K562 (cell line): Measurements from ENCODE around the gene ITSN1. TPM values are rescaled to one million over a fixed set of nuclear protein-coding genes. Genes with fewer than 3 reads are reported as not detected.

Experiments used
- ASH1L ChIP-seq: fragments of 450-650 bp; IDR thresholded peaks from 2 replicates; pipeline ENCODE4 v1.6.1; 2018; ENCODE audit warnings: borderline replicate concordance, mild to moderate bottlenecking, low read depth; ENCODE audit not compliant: partially characterized antibody
- ATF4 ChIP-seq: fragments of 450-650 bp; formaldehyde crosslinking; IDR thresholded peaks from 2 replicates; pipeline ENCODE4 v1.4.0; 2022; ENCODE audit warnings: mild to moderate bottlenecking, moderate library complexity
- DPF2 ChIP-seq: fragments of 450-650 bp; IDR thresholded peaks from 2 replicates; pipeline ENCODE4 v1.6.1; 2016
- FOXA3 ChIP-seq, 2 experiments: fragments of 450-650 bp in 1 of 2; sonication (generic) in 1 of 2; formaldehyde crosslinking; IDR thresholded peaks in 1 of 2; conservative IDR thresholded peaks in 1 of 2; 2 replicates each; pipeline versions ENCODE4 v1.4.0 to v1.8.0; 2020 to 2022; ENCODE audit warnings: mild to moderate bottlenecking in 2 of 2, missing genetic modification reagents in 1 of 2
- FOXJ3 ChIP-seq: sonication (generic); formaldehyde crosslinking; IDR thresholded peaks from 2 replicates; pipeline ENCODE4 v1.4.0; 2020; ENCODE audit warnings: mild to moderate bottlenecking, missing genetic modification reagents
- HNRNPK ChIP-seq: fragments of 200-400 bp; formaldehyde crosslinking; IDR thresholded peaks from one replicate; pipeline ENCODE4 v1.6.1; 2018; ENCODE audit warnings: mild to moderate bottlenecking, low read depth, low read length; ENCODE audit not compliant: poor library complexity, severe bottlenecking
- HSF4 ChIP-seq: fragments of 250-450 bp; sonication (Bioruptor Pico); IDR thresholded peaks from 2 replicates; pipeline ENCODE4 v2.1.2; 2022; ENCODE audit warnings: mild to moderate bottlenecking, moderate library complexity, borderline replicate concordance
- MBD1 ChIP-seq: fragments of 250-450 bp; sonication (Bioruptor Pico); IDR thresholded peaks from 2 replicates; pipeline ENCODE4 v1.8.0; 2022; ENCODE audit warnings: inconsistent platforms
- MXI1 ChIP-seq: IDR thresholded peaks from 2 replicates; pipeline ENCODE4 v1.6.1; 2011; ENCODE audit warnings: low read depth, mild to moderate bottlenecking, improper control_type of control experiment, low read length
- NFXL1 ChIP-seq: fragments of 450-650 bp; formaldehyde crosslinking; IDR thresholded peaks from 2 replicates; pipeline ENCODE4 v1.4.0; 2021; ENCODE audit warnings: mild to moderate bottlenecking
- NR2C1 ChIP-seq, 2 experiments: fragments of 450-650 bp; IDR thresholded peaks; 2 replicates each; pipeline ENCODE4 v1.6.1; 2017; ENCODE audit warnings: mild to moderate bottlenecking in 2 of 2, antibody characterized with exemption in 1 of 2, inconsistent platforms in 1 of 2, missing compliant biosample characterization in 1 of 2, missing genetic modification characterization in 1 of 2
- NR2C2 ChIP-seq, 2 experiments: fragments of 200-800 bp in 1 of 2; sonication (Bioruptor generic) in 1 of 2; sonication (generic) in 1 of 2; formaldehyde crosslinking in 1 of 2; IDR thresholded peaks; 2 replicates each; pipeline versions ENCODE4 v1.6.1 to v1.8.0; 2016 to 2022; ENCODE audit warnings: mild to moderate bottlenecking in 1 of 2, missing compliant biosample characterization in 1 of 2, missing genetic modification characterization in 1 of 2, missing genetic modification reagents in 1 of 2
- PHF8 ChIP-seq: fragments of 200-600 bp; sonication (generic); IDR thresholded peaks from 2 replicates; pipeline ENCODE4 v1.6.1; 2012; ENCODE audit warnings: mixed run types, mild to moderate bottlenecking, inconsistent platforms, low read length, moderate library complexity, borderline replicate concordance
- SLC30A9 ChIP-seq: fragments of 250-450 bp; sonication (Bioruptor Pico); IDR thresholded peaks from 2 replicates; pipeline ENCODE4 v1.8.0; 2022; ENCODE audit warnings: mild to moderate bottlenecking, moderate library complexity
- SMAD2 ChIP-seq: fragments of 150-350 bp; IDR thresholded peaks from 2 replicates; pipeline ENCODE4 v1.6.1; 2014; ENCODE audit warnings: low read depth, mild to moderate bottlenecking, low read length
- TSHZ1 ChIP-seq: fragments of 250-450 bp; sonication (Bioruptor Pico); IDR thresholded peaks from 2 replicates; pipeline ENCODE4 v1.4.0; 2020; ENCODE audit warnings: mild to moderate bottlenecking, moderate library complexity
- ZFP36 ChIP-seq: fragments of 150-350 bp; IDR thresholded peaks from 2 replicates; pipeline ENCODE4 v1.6.1; 2018; ENCODE audit warnings: low read length, low read depth; ENCODE audit not compliant: partially characterized antibody
- ZNF184 ChIP-seq: sonication (generic); formaldehyde crosslinking; IDR thresholded peaks from 2 replicates; pipeline ENCODE4 v1.5.0; 2020; ENCODE audit warnings: missing genetic modification reagents
- ZNF224 ChIP-seq: sonication (generic); formaldehyde crosslinking; IDR thresholded peaks from 2 replicates; pipeline ENCODE4 v1.8.0; 2022; ENCODE audit warnings: mild to moderate bottlenecking, missing genetic modification reagents
- ZNF507 ChIP-seq: conservative IDR thresholded peaks from 2 replicates; pipeline ENCODE4 v1.6.1; 2017; ENCODE audit warnings: missing genetic modification characterization, missing compliant biosample characterization
- ZNF551 ChIP-seq: fragments of 250-450 bp; sonication (Bioruptor Pico); IDR thresholded peaks from 2 replicates; pipeline ENCODE4 v1.5.0; 2021; ENCODE audit warnings: mild to moderate bottlenecking, moderate library complexity
- ZNF57 ChIP-seq: fragments of 450-650 bp; formaldehyde crosslinking; IDR thresholded peaks from 2 replicates; pipeline ENCODE4 v1.4.0; 2020; ENCODE audit warnings: mild to moderate bottlenecking, moderate library complexity
- polyA plus RNA-seq, 8 experiments: library from polyadenylated mRNA; depleted of rRNA in 4 of 8; stranded (reverse) in 5 of 8; unstranded in 3 of 8; fragments of >200 nt; fragmentation: Nextera tagmentation in 2 of 8; fragmentation: Illumina TruSeq in 1 of 8; extraction: Ambion mirVana in 2 of 8; extraction: Trizol in 1 of 8; gene quantifications; 2 replicates each; pipeline versions ENCODE4 v1.2.1 to v1.2.3, GENCODE V29; 2011 to 2014; ENCODE audit warnings: inconsistent platforms in 1 of 8, missing spikeins in 1 of 8
- total RNA-seq, 7 experiments: library from RNA; depleted of rRNA in 6 of 7; stranded (reverse); fragments of >200 nt in 6 of 7; fragmentation: Illumina TruSeq in 2 of 7; extraction: Trizol in 2 of 7; gene quantifications; 2 replicates each; pipeline versions ENCODE4 v1.2.1 to v1.2.3, GENCODE V29; 2011 to 2021; ENCODE audit warnings: low replicate concordance in 1 of 7

ITSN1 gene
- total and polyA plus RNA-seq, 9 of the 15 experiments (the other 6 are each of a cell fraction or from before 2014, with no cell fraction given): 1.1 to 12.6 (median 4.8) TPM

- TF ChIP-seq ASH1L (no peak), MXI1 (no peak), NFXL1 (no peak), ZNF57 (CRISPR knock-in tag) (no peak), NR2C1 (IDR thresholded peaks at IDR 0.05) (no peak), NR2C1 (tag; IDR thresholded peaks at IDR 0.05) (0 out of 2 replicates have a peak, but pooled peaks have one; percentile 31), DPF2 (no peak), NR2C2 (CRISPR knock-in tag; IDR thresholded peaks at IDR 0.05) (no peak), NR2C2 (tag; IDR thresholded peaks at IDR 0.05) (no peak; the same call in 1 of the 2 replicates), ZNF184 (no peak), ZFP36 (no peak), HSF4 (no peak), FOXJ3 (CRISPR knock-in tag) (no peak), FOXA3 (CRISPR knock-in tag; conservative IDR thresholded peaks at IDR 0.05 in 1 of 2, IDR thresholded peaks at IDR 0.05 in 1 of 2) (0 out of 4 replicates have a peak, but pooled peaks of 1 of the 2 experiments have one; percentile 56), ZNF224 (no peak), PHF8 (peak; percentile 28; the same call in 1 of the 2 replicates), MBD1 (no peak), SLC30A9 (CRISPR knock-in tag) (no peak), ZNF507 (tag) (no peak), ATF4 (CRISPR knock-in tag) (no peak), ZNF551 (no peak), HNRNPK (no peak), TSHZ1 (CRISPR knock-in tag) (no peak), SMAD2 (no peak)
Measured at GRCh38 chr21:33948096-33948950, 306.0 kb downstream of the ITSN1 start (continued).
